ENCODE measurements around the gene EEF1AKMT2.

- TF ChIP-seq CTCF (IDR thresholded peaks at IDR 0.05) (peak in 1 of 3 experiments; percentile 42), POLR2AphosphoS5 (IDR thresholded peaks at IDR 0.05; ENCODE audit: insufficient read depth in 1 of 2, low read depth in 1 of 2) (peak in 1 of 2 donors; percentile 71)
Measured at GRCh38 chr10:124719213-124719851, 72.4 kb downstream of the EEF1AKMT2 start.

All from vagina (tissue), 2 donors.